HepG2 (cell line): Measurements from ENCODE around the gene CALML6. TPM values are rescaled to one million over a fixed set of nuclear protein-coding genes. Genes with fewer than 3 reads are reported as not detected.

ENCODE experiments used
- AFF4 ChIP-seq: sonication (generic); formaldehyde crosslinking; IDR thresholded peaks from 2 replicates; pipeline ENCODE4 v1.4.0; 2020; ENCODE audit warnings: missing genetic modification reagents
- CCAR2 ChIP-seq: fragments of 200-400 bp; formaldehyde crosslinking; optimal IDR thresholded peaks from 2 replicates; pipeline ENCODE3; 2018; ENCODE audit warnings: low read depth, mild to moderate bottlenecking, low read length, moderate library complexity
- CENPT ChIP-seq: sonication (generic); formaldehyde crosslinking; IDR thresholded peaks from 2 replicates; pipeline ENCODE4 v1.8.0; 2022; ENCODE audit warnings: low read depth, mild to moderate bottlenecking, moderate library complexity, missing genetic modification reagents
- CHCHD3 ChIP-seq: sonication (generic); formaldehyde crosslinking; IDR thresholded peaks from 2 replicates; pipeline ENCODE4 v1.8.0; 2022; ENCODE audit warnings: mild to moderate bottlenecking, missing genetic modification reagents, moderate library complexity
- ELF3 ChIP-seq: IDR thresholded peaks from 2 replicates; pipeline ENCODE4 v1.6.1; 2016; ENCODE audit warnings: missing genetic modification reagents, missing compliant biosample characterization
- HINFP ChIP-seq: sonication (generic); formaldehyde crosslinking; IDR thresholded peaks from 2 replicates; pipeline ENCODE4 v1.4.0; 2020; ENCODE audit warnings: low read depth, mild to moderate bottlenecking, missing genetic modification reagents
- MATR3 ChIP-seq: sonication (generic); formaldehyde crosslinking; IDR thresholded peaks from 2 replicates; pipeline ENCODE4 v1.4.0; 2020; ENCODE audit warnings: missing genetic modification reagents
- NR2F1 ChIP-seq, 2 experiments: fragments of 450-650 bp in 1 of 2; formaldehyde crosslinking in 1 of 2; IDR thresholded peaks; 2 replicates each; pipeline versions ENCODE4 v1.5.0 to v1.6.1; 2016 to 2020; ENCODE audit warnings: mild to moderate bottlenecking in 1 of 2, missing compliant biosample characterization in 1 of 2, missing genetic modification reagents in 1 of 2, moderate library complexity in 1 of 2
- TBL1XR1 ChIP-seq: fragments of 150-350 bp; IDR thresholded peaks from 2 replicates; pipeline ENCODE4 v1.6.1; 2014; ENCODE audit warnings: borderline replicate concordance, low read length; ENCODE audit not compliant: partially characterized antibody
- TMF1 ChIP-seq: sonication (generic); formaldehyde crosslinking; IDR thresholded peaks from 2 replicates; pipeline ENCODE4 v1.8.1; 2022; ENCODE audit warnings: low read depth, missing genetic modification reagents
- YEATS2 ChIP-seq: sonication (generic); formaldehyde crosslinking; IDR thresholded peaks from 2 replicates; pipeline ENCODE4 v1.4.0; 2020; ENCODE audit warnings: missing genetic modification reagents, borderline replicate concordance
- ZFP62 ChIP-seq: sonication (generic); formaldehyde crosslinking; IDR thresholded peaks from 2 replicates; pipeline ENCODE4 v1.4.0; 2020; ENCODE audit warnings: missing genetic modification reagents
- ZNF18 ChIP-seq: sonication (generic); formaldehyde crosslinking; IDR thresholded peaks from 2 replicates; pipeline ENCODE4 v1.8.0; 2022; ENCODE audit warnings: mild to moderate bottlenecking, missing genetic modification reagents; ENCODE audit not compliant: insufficient replicate concordance
- ZNF335 ChIP-seq: sonication (generic); formaldehyde crosslinking; IDR thresholded peaks from 2 replicates; pipeline ENCODE4 v1.4.0; 2020; ENCODE audit warnings: missing genetic modification reagents
- ZNF512B ChIP-seq: sonication (generic); formaldehyde crosslinking; IDR thresholded peaks from 2 replicates; pipeline ENCODE4 v1.5.1; 2020; ENCODE audit warnings: missing genetic modification reagents, mild to moderate bottlenecking, borderline replicate concordance
- ZNF569 ChIP-seq: sonication (generic); formaldehyde crosslinking; IDR thresholded peaks from 2 replicates; pipeline ENCODE4 v1.5.0; 2020; ENCODE audit warnings: mild to moderate bottlenecking, missing genetic modification reagents, moderate library complexity, borderline replicate concordance
- ZNF713 ChIP-seq: sonication (generic); formaldehyde crosslinking; IDR thresholded peaks from 2 replicates; pipeline ENCODE4 v1.4.0; 2020; ENCODE audit warnings: mild to moderate bottlenecking, missing genetic modification reagents
- ZNF761 ChIP-seq: sonication (generic); formaldehyde crosslinking; conservative IDR thresholded peaks from 2 replicates; pipeline ENCODE4 v1.4.0; 2020; ENCODE audit warnings: mild to moderate bottlenecking, missing genetic modification reagents
- ZSCAN30 ChIP-seq: sonication (generic); formaldehyde crosslinking; IDR thresholded peaks from 2 replicates; pipeline ENCODE4 v1.5.0; 2020; ENCODE audit warnings: mild to moderate bottlenecking, missing genetic modification reagents
- polyA plus RNA-seq, 8 experiments: library from polyadenylated mRNA; depleted of rRNA in 3 of 8; stranded (reverse) in 7 of 8; unstranded in 1 of 8; fragments of >200 nt; fragmentation: Illumina TruSeq in 4 of 8; extraction: Trizol in 4 of 8; gene quantifications; 2 replicates each; pipeline versions ENCODE4 v1.2.1 to v1.2.3, GENCODE V29; 2011 to 2016; ENCODE audit warnings: low read depth in 4 of 8, missing spikeins in 1 of 8, mixed read lengths in 1 of 8; ENCODE audit not compliant: insufficient read depth in 1 of 8
- total RNA-seq, 5 experiments: library from RNA; depleted of rRNA; stranded (reverse); fragments of >200 nt; fragmentation: Illumina TruSeq; extraction: Trizol; gene quantifications; 2 replicates each; pipeline ENCODE4 v1.2.3, GENCODE V29; 2016; ENCODE audit warnings: low read depth in 1 of 5

CALML6 gene
- total and polyA plus RNA-seq, 2 of the 13 experiments (the other 11 are each of a cell fraction or from before 2014, with no cell fraction given): 0.11 to 0.12 TPM

GRCh38 chr1:1943834-1944570 lies 28.9 kb downstream of the CALML6 start (continued):
- TF ChIP-seq CENPT (peak; percentile 82; the same call in 1 of the 2 replicates), TMF1 (CRISPR knock-in tag) (no peak), CCAR2 (no peak), ZSCAN30 (no peak), ZNF512B (CRISPR knock-in tag) (0 out of 2 replicates have a peak, but pooled peaks have one; percentile 61), ZNF18 (peak; percentile 61), AFF4 (CRISPR knock-in tag) (no peak), HINFP (CRISPR knock-in tag) (peak; percentile 49; the same call in 1 of the 2 replicates), CHCHD3 (CRISPR knock-in tag) (no peak; the same call in 1 of the 2 replicates), YEATS2 (CRISPR knock-in tag) (peak; percentile 31; the same call in 1 of the 2 replicates), ELF3 (CRISPR knock-in tag) (peak; percentile 34; the same call in 1 of the 2 replicates), ZNF713 (CRISPR knock-in tag) (no peak), ZFP62 (CRISPR knock-in tag) (no peak), MATR3 (no peak), ZNF569 (no peak), ZNF761 (0 out of 2 replicates have a peak, but pooled peaks have one; percentile 28), TBL1XR1 (no peak), NR2F1 (CRISPR knock-in tag; IDR thresholded peaks at IDR 0.05) (peak in 1 of 2 experiments; percentile 37; a peak in 2 of 4 replicates), ZNF335 (CRISPR knock-in tag) (peak; percentile 62; the same call in 1 of the 2 replicates)
